CMK (cell line): ENCODE results near the gene EFHC1.
"Not testable (repeated sequence)": the region's sequence is repeated elsewhere in the genome, so short reads cannot be mapped to it uniquely, and the experiment has no call there.

Experiments
- DNase-seq: peaks from one replicate; pipeline ENCODE4 v3.0.0-alpha.2; 2010; ENCODE audit warnings: low read depth

Gene EFHC1

DNA sequence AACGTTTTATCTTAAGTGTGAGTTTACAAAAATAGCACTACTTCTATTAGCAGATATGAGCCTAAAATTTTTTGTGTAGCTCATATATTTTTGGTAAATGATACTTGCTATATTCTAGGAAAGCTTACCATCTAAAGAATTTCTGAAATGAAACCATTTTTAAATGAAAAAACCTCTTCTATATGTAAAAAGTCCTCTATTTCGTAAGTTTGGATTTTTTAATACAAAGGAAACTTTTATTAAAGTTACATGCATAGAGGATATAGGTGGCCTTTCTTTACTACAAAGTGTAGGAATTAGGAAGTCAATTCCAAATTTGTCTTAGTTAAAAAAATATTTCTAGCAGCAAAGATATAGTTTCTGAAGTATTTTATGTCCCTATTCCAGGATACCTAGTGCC is 18.8 kb downstream of the EFHC1 start:
- DNase-seq: no peak

DNA sequence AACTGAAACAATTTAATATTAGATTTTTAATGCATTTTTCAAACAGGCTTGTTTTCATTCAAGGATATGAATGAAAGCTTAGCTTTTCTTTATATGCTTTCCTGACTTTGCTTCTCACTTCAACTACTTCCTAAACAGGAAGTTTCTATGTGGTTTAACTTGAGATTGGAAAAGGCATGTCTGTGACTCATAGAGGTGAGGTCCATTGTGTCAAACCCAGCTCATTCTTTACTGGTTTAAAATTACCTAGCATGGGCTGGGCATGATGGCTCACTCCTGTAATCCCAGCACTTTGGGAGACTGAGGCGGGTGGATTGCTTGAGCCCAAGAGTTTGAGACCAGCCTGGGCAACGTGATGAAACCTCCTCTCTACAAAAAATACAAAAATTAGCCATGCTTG is 34.4 kb downstream of the EFHC1 start:
- DNase-seq: no peak

DNA sequence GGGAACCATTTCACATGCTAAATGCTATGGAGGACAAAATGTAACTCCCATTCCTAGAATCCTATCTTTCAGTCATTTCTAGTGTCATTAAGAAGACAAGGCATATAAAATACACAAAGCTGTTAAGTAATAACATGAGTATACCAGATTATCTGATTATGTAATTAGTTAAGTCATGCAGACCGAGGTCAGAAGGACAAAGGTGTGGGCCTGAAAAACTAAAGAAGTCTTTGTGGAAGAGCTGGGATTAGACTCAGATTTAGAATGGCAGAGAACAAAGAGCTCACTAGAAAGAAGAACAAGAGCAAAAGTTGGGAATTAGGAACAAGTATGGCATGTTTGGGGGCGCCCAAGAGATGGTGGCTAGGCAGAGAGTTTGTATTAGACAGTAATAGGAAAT is 37.0 kb downstream of the EFHC1 start:
- no peak for DNase-seq

DNA sequence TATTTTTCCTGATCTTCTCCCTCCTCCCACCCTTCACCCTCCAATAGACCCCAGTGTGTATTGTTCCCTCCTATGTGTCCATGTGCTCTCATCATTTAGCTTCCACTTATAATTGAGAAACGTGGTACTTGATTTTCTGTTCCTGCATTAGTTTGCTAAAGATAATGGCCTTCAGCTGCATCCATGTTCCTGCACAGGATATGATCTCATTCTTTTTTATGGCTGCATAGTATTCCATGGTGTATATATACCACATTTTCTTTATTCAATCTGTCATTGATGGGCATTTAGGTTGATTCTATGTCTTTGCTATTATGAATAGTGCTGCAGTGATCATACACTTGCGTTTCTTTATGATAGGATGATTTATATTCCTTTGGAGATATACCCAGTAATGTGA is 41.1 kb downstream of the EFHC1 start:
- not testable (repeated sequence) for DNase-seq

DNA sequence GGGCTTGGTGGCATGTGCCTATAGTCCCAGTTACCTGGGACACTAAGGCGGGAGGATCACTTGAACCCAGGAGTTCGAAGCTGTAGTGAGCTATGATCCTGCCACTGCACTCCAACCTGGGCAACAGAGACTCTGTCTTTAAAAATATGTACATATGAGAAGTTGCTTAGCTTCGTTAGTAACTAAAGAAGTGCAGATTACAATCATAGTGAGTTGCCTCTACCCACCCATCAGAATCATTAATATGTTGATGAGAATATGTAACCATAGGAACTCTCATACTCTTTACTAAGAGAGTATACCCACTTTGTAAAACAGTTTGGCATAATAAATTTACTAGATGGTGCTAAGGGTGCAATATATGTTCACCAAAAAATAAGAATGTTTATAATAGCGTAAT is 54.0 kb downstream of the EFHC1 start:
- no peak for DNase-seq

DNA sequence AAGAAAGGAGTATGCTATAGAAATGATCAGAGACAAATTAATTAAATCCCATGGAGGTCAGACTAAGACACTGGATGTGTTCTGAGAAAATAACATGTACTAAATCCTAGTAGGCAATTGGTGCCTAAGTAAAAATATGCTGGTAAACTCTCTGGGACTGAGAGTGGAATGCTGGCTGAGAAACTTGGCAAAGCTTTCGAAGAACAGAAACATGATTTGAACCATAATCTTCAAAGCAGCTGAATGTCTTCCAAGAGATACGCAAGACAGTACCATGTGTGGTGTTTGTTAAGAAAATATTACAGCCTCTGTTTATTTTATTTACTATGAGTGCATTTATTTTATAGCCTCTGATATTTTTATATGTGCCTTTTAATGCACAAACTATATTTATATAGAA is 55.2 kb downstream of the EFHC1 start:
- no peak for DNase-seq

DNA sequence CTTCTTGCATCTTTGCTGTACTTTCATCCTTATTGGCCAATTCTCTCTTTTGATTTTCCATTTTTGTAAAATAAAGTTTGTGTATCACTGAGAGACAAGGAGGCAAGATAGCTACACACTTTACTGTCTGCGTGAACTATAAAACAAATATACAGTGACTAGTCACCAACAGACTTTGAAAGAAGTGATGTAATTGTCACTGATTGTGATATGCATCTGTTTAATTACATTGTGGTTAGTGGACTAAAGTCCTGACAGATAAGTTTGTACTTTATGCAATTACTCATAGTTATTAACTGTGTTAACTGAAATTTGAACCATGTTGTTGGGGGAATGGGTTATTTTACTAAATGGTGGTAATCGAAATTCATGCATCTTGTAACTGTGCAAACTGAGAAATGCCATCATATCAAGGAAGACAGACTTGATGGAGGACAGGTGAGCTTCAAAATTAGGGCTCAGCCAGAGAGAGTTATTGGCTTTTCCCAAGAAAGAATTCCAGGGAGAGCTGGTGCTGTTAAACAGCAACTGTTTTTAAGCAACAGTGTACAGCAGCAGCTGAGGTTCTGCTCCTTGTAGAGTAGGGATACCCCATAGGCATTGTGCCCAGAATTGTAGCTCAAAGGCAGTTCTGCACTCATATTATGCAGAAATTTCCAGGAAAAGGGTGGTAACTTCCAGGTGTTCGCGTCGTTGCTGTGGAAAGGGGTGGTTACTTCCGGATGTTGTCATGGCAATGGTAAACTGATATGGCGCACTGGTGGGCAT is 62.9 kb downstream of the EFHC1 start:
- DNase-seq: no peak

DNA sequence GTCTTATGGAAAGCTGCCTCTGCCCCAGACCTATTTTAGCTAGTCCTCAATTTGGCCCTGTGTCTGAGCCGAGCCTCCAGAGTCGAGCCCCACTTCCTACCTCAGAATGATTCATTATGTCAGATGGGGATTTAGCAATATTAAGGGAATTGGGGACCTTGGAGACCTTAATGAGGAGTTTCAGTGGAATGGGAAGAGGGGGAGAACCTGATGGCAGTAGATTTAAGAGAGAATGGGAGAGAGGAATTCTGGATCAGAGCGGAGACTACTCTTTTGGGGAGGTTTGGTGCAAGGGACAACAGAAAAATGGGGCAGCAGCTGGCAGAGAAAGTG is 63.5 kb downstream of the EFHC1 start:
- DNase-seq: no peak

DNA sequence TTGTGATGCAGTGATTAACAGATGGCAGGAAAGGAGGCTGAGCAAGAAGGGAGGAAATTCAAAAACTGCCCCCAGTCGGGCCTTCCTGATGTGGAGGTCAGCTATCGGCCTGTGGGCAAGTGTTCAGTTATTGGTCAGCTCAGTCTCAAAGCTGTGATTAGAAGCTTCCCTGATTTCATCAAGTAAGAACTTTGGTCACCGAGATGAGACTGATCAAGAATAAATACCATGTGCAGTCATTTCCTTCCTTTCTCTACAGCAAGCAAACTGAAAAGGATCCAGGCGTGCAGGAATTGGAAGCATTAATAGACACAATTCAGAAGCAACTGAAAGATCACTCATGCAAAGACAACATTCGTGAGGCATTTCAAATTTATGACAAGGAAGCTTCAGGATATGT is 69.7 kb downstream of the EFHC1 start:
- no peak for DNase-seq

DNA sequence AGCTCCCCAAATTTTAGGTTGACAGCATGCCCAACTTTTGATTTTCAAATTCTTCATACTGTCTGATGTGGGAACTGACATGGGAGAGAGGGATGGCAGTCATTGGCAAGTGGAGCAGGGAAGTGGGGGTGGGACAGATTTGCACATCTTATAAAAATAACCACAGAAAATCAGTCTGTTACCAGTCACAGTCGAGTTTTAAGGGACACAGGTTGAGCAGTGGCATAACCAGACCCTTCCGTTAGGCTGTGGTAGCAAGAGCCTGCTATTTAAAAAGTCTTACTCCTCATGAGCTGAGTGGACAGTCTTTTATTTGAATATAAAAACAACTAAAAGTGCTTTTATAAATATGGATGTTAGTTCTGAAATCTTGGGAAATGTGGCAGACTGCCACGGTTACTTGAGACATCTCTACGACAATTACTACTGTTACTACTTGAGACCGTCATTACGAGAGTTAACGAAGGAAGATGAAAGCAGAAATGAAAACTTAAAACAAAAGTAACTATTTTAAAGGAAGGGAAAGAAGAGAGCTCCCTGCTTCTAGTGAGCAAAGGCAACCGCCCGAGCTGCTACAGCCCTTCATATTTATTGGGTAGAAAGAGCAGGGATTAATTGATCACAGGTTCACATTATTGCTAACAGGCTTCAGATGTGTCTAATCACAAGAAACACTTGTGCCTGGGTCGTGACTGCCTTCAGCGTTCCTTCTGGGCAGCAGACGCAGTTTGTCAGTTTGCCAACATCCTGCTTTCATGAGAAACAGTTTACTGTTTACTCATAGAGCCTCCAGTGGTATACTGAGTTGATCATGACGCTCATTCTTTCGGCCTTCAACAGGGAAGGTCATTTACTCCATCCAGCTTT is 71.3 kb downstream of the EFHC1 start:
- DNase-seq: no peak

DNA sequence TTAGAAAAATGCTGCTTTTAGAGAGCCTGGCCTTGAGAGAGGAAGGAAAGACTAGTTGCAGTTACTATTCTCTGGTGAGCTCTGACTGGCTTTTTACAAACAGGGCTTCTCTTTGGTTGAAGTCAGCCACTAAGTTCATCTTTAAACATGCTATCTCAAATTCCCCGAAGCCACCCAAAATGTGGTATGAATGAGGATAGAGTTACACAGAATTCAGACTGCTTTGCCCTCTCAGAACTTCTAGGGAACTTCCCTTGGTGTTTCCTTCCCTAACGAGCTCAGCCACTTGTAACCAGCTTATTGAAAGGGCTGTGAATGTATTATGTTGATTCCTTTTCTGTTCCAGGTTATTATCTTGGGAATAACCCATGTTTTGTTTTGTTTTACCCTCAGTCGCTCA is 73.5 kb downstream of the EFHC1 start:
- no peak for DNase-seq

DNA sequence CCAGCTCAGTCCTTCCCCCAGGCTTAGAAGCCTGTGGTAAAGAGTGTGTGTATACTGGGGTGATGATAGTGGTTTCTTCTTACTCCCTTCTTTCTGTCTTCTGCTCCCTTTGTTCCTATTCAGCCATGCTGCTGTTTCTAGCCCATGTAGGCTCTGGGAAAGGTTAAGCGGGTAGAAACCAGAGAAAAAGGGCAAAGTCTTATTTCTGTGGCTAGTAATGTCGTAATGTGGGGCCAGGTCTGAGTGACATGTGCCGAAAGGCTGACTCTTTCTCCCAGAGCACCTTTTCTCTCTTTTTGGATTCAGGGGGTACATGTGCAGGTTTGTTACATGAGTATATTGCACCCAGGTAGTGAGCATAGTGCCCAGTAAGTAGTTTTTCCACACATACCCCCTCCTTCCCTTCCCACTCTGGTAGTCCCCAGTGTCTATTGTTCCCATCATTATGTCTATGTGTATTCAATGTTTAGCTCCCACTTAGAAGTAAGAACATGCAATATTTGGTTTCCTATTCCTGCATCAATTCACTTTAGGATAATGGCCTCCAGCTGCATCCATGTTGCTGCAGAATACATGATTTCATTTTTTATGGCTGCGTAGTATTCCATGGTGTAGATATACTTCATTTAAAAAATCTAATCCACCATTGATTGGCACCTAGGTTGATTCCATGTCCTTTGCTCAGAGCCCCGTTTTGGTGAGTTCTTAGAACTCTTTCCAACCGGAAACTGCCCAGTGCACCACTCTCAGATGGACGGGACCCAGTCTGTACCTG is 74.3 kb downstream of the EFHC1 start:
- no peak for DNase-seq

DNA sequence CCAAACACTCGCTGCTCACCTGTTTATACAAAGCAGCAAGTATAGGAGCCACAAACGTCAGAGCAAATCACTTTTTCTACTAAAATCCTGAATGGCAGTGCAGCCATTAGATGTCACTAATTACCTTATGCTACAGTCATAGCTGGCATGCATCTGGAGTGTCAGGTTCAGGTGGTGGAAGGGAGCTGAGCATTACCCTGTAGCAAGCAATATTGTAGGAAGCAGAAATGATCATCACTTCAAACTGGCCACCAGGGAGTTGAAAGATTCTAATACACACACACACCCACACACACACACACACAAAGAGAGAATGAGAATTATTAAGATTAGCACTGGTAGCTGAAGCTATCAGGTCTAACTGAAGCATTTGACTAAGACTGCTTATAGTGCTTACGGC is 75.8 kb downstream of the EFHC1 start:
- DNase-seq: no peak

DNA sequence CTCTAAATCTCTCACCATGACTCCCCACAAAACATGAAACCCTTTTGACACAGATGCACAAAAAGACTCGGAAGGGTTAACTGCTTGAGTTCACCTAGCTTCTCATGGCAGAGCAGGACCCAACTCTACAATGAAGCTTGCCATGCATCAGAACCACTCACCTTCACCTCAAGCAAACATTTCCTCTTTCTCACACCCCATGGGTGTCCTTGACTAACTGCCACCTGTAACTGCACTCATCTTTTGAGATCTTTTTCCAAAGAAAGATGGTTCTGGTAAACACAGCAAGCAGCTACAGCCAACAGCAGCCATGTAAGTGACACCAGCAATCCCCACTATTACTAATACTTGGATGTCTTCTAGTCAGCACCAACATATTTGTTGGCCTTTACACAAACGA is 76.5 kb downstream of the EFHC1 start:
- DNase-seq: no peak

DNA sequence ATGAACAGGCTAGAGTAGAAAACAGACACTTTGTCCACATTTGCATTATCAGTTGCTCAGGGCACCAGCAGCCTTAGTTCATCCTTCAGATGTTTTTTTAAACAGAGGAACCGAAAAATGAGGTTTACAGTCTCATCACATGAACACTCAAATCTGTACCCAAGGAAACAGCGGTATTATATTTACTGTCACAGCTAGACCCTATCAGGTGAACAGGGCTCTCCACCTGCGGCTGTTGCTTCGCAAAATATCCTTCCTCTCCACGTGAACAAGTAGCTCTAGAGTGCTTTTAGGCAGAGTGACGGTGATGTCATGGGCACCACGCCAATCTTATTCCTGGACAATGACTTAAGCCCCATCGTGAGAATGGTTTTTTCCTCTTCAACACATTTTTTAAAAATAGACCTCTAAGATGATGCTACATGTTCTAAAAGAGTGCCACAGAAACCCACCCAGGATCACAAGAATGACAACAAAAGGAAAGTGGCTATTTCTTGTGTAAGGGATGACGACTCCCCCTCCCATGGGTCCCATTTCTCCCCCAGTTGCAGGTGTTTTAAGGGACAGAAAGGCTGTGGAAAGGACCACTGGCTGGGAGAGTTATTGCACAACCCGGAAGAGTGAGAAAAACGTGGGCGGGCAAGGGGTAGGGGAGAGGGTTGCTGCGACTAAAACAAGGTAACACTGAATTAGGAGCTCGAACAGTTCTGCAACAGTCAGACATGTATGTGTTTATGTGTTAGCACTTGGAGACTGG is 77.7 kb downstream of the EFHC1 start:
- DNase-seq: no peak

DNA sequence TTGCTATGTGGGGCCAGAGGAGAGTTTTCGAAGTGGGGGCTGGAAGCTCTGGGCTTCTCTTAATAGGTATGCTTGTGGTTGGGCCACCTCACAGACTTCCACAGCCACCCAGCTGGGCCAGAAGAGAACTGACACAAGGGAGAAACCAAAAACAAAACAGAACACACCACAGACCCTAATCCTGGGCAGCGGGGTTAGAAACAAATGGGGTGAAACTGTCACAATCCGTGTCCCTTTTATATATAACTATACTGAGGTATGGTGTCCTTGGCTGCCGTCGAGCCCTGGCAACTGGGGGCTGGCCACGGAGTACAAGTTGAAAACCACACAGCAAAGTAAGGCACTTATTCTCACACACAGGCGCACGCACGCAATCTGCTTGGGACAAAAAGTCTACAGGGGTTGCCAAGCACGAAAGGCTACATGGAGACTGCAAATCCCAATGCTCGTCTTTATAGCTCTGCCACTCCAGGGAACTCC is 78.4 kb downstream of the EFHC1 start:
- DNase-seq: no peak

DNA sequence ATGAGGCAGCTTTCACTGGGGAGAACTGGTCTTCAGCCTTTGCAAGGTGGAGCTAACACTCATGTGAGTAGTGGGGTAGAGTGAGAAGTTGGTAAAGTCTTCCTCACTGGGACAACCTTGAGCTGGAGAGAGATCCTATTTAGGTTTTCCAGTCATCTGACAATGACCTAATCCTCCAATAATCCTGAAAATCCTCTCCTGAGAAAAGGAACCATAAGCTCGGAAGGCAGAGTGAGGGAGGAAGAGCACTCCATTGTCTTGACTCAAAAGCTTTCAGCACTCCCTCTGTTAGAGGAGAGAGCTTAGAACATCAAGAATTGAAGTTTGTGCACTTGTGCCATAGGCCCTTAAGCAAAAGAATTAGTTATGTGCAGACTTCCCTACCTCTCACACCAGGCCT is 78.9 kb downstream of the EFHC1 start:
- DNase-seq: no peak

DNA sequence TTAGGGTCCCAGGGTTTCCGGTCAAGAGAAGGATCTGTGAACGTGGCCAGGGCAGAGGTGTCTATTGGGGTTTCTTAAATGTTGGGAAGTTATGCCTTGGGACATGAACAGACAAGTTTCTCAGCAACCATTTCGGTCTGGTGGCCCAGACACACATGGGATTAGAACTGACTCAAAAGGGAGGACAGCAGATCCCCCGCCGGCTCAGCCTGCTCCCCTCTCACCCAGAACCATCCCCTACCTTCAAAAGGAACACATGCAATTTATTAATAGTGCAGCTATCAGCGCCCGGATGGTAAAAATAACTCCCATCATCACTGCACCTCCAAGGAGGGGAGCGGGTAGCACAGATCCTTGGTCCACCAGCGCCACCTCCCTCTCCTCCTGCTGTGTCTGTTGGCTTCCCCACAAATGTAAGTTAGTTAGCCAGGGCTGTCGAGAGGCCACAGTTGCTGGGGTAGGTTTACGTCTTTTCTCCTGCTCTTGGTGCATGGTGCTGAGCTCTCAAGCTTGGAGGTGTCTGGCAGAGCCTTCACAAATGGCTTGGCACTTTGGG is 79.6 kb downstream of the EFHC1 start:
- DNase-seq: no peak

DNA sequence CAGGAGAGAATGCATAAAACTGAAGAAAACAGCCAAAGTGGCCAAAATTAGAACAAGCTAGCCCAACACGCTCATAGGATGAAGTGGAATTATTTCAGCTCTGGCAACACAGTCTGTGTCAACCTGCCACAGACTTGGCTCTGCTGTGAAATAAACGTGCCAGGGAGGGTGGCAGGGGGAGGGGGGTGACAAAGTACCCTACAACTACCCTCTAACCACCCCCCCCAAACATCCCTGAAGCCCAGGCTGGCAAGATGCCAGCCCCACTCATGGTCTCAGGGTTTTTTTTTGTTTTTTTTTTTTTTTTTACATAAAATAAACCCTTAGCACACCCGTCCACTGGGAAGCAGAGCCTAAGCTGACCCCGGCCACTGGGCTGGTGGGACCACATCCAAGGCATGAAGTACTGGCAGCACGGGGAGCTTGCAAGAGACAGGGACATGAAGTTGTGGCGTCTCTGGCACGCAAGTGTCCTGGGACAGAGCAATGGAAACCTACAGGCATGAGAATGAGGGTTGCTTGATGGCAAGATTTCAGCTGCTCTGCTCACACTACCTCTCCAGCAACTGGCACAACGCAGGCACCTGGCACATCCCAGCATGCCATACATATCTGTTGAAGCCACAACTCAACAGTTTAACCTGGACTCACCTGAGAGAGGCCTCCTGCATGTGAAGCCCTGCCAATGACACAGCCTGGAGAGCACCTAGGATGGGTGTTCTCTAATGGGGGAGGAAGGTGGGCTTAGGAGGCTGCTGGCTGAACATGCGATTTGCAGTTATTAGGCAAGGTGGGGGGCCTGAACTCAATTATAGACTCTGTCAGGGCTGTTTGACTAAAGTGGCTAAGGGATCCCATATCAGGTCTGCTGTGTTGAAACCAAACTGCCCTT is 80.3 kb downstream of the EFHC1 start:
- no peak for DNase-seq

DNA sequence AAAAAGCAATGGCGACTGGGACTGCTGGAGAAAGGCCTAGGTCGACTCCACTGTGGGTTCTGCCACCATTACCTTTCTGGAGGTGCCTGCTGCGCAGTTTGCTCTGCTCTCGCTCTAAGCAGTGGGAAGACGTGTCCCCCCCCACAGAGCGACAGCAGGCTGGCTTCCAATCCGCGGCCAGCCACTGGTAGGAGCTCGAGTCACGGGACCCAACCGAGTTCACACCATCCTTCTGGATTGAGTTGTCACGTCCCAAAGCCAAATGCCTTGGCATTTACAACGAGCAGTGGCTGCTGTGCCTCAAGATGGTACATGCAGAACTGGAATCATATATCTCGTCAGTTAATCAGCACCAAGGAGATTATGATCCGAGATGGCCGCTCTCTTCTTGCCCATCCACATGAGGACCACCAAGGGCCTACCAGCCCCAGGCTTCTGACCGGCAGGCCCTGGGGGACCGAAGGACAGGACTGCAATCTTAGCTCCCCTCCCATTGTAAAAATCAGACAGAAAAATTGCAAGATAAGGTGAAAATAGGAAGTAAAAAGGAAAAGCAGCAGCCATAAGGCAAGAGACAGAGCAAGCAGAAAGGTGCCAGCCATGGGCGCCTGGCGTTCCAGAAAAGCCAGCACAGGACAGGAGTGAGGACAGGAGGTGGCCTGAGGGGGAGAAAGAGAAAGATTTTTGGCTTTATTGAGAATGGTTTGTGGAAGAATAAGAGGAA is 82.3 kb downstream of the EFHC1 start:
- DNase-seq: no peak
